22Rv1 (cell line): ENCODE results near the gene PIP5K1A.
A peak's percentile ranks its signal among the peaks of the same experiment; 100 is the strongest.
"Not testable (repeated sequence)": the region's sequence is repeated elsewhere in the genome, so short reads cannot be mapped to it uniquely, and the experiment has no call there.

Experiments
- H3K27ac ChIP-seq: fragments of 450-650 bp; 2 replicates; pipeline ENCODE4 v1.5.1; 2017
- ZFX ChIP-seq: fragments of 450-650 bp; IDR thresholded peaks from 2 replicates; pipeline ENCODE4 v1.6.1; 2017; ENCODE audit warnings: antibody characterized with exemption, borderline replicate concordance
- TF ChIP-seq, protein P1 (sequence below): fragments of 450-650 bp; IDR thresholded peaks from 2 replicates; pipeline ENCODE4 v1.5.1; 2017; ENCODE audit warnings: mild to moderate bottlenecking

The PIP5K1A gene

GRCh38 chr1:151259351-151259750 is 61.0 kb downstream of the PIP5K1A start:
- TF ChIP-seq, protein P1, sequence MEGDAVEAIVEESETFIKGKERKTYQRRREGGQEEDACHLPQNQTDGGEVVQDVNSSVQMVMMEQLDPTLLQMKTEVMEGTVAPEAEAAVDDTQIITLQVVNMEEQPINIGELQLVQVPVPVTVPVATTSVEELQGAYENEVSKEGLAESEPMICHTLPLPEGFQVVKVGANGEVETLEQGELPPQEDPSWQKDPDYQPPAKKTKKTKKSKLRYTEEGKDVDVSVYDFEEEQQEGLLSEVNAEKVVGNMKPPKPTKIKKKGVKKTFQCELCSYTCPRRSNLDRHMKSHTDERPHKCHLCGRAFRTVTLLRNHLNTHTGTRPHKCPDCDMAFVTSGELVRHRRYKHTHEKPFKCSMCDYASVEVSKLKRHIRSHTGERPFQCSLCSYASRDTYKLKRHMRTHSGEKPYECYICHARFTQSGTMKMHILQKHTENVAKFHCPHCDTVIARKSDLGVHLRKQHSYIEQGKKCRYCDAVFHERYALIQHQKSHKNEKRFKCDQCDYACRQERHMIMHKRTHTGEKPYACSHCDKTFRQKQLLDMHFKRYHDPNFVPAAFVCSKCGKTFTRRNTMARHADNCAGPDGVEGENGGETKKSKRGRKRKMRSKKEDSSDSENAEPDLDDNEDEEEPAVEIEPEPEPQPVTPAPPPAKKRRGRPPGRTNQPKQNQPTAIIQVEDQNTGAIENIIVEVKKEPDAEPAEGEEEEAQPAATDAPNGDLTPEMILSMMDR, result no peak
- TF ChIP-seq ZFX, result no peak
- peak overlapping the region; percentile 47 for H3K27ac ChIP-seq

- no peak for TF ChIP-seq ZFX
- TF ChIP-seq, protein P1, result no peak
- peak overlapping the region; percentile 65 for H3K27ac ChIP-seq
These were observed 67.3 kb downstream of the PIP5K1A start for GRCh38 chr1:151265446-151266236.

DNA sequence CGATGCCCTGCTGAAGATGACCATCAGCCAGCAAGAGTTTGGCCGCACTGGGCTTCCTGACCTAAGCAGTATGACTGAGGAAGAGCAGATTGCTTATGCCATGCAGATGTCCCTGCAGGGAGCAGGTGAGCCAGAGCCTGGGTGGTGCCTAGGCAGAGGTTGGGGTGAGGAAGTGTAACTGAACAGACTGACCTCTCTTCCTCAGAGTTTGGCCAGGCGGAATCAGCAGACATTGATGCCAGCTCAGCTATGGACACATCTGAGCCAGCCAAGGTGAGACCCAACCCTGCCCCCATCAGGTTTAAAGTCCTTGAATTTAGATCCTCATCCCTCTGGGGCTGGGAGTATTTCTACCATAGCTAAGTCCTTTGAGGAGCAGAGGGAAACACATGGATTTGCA is 68.0 kb downstream of the PIP5K1A start:
- no peak for TF ChIP-seq ZFX
- TF ChIP-seq, protein P1, result no peak
- peak overlapping the region; percentile 65 for H3K27ac ChIP-seq

DNA sequence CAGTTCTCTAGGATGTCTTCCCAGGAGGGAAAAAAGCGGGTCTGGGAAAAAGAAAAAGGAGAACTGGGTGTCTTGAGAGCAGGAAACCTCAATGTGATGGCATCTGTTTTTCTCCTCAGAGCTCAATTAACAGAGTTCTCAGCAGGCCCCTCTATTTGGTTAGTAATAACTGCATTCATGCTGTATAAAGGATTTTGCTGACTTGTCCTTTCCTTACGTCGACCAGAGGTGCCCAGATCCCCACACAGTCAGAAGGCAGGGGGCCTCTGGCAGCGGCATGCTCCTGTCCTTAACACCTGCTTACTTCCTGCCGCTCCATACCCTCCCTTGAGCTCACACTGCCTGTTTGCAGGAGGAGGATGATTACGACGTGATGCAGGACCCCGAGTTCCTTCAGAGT is 68.5 kb downstream of the PIP5K1A start:
- peak overlapping the region; percentile 65 for H3K27ac ChIP-seq
- TF ChIP-seq, protein P1, result no peak
- no peak for TF ChIP-seq ZFX

DNA sequence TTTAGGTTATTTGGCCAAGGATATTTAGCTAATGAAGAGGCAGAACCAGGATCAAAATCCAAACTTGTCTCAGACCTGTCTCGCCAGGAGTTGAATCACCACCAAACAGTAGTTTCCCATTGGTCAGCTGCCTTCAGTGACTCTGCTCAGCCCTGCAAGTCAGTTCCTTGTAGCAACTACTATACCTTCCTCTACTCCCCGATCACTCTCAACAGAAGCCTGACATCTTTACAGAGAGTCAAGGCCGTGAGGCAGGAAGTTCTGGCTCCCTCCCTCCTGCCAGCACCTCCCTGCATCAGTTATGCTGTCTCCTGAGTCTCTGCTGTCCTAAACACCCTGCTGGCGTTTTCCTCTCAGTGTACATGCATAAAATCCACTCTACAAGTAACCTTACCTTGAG is 69.4 kb downstream of the PIP5K1A start:
- H3K27ac ChIP-seq, result peak overlapping the region; percentile 65
- TF ChIP-seq, protein P1, result no peak
- TF ChIP-seq ZFX, result no peak

GRCh38 chr1:151273924-151274466 is 75.6 kb downstream of the PIP5K1A start:
- no peak for TF ChIP-seq ZFX
- TF ChIP-seq, protein P1, result no peak
- no peak overlapping the region for H3K27ac ChIP-seq

GRCh38 chr1:151275341-151275740 is 77.0 kb downstream of the PIP5K1A start:
- not testable (repeated sequence) for H3K27ac ChIP-seq
